GM21717 (cell line): ENCODE data around the gene PARVG.

Experiments
- ATAC-seq: cut with Tn5 transposase; IDR thresholded peaks from one replicate; pipeline ENCODE4 v1.9.1; 2021; ENCODE audit warnings: mild to moderate bottlenecking, moderate library complexity; ENCODE audit not compliant: unreplicated experiment

The PARVG gene

DNA sequence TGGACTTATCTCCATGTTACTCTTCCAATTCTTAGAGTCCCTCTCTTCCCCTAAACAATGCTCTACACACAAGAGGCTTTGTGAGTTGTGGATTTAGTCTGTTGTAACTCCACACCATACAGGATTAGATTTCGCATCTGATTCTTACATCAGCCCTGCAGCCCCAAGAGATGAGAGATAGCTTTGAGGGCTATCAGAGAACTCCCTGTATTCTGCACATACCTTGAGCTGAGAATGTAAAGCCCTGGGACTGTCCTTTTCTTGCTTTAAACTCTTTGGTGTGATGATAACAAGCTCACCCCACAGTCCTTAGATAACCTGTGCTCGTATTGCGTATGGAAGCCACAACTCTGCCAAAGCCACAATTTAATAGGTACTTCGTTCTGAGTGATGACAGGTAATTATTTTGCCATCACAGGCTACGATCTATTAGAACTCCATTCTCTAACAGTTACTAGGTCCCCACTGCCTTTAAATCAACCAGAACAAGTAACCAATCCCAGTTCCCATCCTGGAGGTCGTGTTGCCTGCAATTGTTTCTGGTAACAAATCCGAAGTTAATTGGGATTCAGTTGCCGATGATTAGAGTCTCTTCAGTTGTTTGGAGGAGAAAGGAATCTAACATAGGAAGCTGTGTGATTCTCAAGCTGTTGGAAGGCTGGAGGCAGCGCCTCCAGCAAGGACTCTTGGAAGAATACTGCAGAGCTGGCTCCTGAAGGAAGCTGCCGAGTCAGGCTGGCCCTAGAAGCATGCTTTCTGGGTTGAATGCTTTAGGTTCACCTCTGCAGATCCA lies 1.3 kb upstream of the PARVG start:
- ATAC-seq, result no peak

DNA sequence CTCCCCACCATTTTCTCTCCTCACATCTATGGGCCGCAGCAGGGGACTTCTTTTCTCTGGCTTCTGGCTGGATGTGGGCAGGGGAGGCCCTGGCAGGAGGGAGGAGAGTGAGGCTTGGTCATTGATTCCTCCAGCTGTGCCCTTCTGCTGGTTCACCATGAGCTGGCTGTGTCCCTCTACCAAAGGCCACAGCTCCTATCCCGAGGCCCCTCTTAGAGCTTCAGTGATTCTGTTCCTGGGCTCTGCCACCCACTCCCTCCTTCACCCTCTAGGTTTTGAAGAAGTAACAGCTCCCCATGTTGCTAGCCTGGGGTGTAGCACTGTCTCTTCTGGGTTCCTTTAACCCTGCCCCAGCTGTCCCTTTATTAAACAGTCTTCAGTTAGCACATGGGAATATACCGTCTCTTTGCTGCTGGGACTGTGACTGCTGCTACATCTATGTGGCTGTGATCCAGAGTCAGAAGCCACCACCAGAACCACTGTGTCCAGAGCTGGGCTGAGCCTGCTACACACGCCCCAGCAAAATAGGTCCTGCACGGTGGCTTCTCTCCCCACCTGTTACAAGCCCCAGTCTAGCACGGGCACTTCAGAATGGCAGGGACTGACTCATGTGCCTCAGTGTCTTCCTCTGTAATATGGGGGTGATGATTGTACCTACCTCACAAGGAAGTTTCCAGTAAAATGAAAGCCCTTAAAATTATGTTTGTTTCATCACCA lies 578 bp upstream of the PARVG start:
- ATAC-seq, result no peak

GRCh38 chr22:44181033-44181911 lies 547 bp downstream of the PARVG start:
- ATAC-seq, result peak; percentile 32

DNA sequence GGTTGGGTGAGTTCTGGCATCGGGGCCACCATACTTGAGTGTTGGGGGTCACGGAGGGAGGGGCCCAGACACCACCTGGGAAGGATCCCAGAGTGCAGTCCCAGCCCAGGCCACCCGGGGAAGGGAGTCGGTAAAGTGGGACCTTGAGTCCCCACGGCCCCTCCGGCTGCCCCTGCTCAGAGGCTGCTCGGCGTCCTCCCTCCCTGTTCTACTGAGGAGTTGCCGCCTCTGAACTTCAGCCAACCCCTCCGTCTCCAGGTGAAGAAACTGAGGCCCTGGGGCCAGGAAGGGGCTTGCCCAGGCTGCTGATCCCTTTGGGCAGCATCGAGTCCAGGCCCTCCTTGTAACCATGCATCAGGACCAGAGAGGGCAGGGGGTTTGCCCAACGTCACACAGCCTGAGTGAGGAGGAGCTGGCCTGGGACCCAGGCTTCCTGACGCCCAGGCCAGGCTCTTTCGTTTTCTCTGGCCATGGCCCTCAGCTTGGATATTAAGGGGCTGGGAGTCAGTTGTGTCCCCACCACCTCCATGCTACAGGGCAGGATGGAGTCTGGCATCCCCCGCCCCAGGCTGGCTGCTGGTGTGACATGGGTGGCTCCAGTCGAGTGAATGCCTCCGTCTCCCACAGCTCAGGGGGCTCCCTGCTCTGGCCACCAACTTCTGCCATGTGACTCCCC lies 1.3 kb downstream of the PARVG start:
- no peak for ATAC-seq

DNA sequence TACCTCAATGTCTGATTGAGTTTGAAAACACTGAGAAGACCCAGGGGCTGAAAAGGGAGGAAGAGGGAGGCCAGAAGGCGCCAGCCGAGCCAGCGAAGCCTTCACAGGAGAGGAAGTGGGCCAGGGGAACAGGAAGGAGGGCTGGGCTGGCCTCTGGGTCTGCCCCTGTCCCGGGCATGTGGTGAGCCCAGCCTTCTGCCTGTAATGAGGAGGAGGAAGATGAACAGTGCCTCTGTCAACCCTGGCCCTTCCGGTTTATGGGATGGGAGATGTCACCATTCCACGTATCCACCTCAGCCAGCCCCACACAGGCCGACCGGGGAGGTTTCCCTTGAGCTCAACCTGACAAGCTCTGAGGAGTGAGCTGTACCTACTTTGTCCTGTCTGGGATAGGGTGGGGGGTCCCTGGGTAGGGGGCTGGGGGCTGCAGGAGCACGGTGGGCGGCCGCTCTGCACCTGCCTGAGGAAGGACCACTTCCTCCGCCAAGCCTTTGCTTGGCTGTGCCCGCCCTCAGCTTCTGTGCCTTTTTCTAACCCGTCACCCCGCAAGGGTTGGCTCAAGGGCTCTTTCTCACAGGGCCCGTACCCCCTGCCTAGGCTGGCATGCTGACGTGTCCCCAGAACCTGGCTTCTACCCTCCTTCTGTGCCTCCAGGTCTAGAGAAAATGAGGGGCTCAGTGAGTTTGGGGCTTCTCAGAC lies 2.0 kb downstream of the PARVG start:
- ATAC-seq, result no peak

DNA sequence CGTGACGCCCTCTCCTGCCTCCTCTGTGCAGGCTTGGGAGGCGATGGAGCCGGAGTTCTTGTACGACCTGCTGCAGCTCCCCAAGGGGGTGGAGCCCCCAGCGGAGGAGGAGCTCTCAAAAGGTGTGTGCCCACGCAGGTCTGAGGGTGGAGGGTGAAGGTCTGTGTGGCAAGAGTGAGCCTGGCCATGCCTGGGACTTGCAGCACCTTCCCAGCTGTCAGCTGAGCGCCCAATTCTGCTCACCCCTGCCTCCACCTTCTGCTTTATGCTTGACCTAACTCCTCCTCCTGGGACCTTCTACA lies 2.5 kb downstream of the PARVG start:
- no peak for ATAC-seq

DNA sequence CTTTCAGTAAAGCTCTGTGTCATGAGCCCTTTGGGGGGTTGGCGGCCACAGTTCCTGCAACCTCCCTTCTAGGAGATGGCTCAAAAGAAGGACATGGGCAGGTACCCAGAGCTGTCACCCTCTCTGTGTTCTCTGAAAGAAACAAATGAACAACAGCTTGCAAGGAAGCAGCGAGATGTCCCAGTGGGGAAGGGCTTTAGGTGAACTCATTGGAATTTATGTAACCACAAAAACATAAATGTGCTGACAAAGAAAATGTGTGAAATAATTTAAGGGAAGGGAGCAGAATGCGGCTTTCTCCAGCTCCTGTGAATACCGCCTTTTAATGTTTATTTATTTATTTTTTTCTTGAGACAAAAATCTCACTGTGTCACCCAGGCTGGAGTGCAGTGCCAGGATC lies 3.3 kb downstream of the PARVG start:
- no peak for ATAC-seq

- no peak for ATAC-seq
Measured at GRCh38 chr22:44185237-44186120, 4.8 kb downstream of the PARVG start.

DNA sequence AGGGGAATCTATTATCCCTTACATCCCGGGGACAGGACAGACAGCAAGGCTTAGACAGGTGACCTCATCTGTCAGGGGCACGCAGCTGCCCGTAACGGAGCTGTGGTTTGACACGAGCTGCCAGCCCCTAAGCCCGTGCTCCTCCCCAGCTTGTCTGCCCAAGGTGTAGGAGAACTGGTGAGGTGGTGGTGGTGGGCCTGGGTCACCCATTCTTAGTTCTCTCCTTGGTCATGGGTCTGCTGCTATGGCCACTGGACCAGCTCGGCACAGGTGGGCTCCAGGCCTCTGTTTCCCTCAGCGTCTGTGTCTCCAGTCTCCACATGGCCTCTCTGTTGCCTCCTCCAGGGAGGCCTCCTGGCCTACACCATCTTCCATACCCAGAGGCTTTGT lies 5.4 kb downstream of the PARVG start:
- ATAC-seq, result no peak

DNA sequence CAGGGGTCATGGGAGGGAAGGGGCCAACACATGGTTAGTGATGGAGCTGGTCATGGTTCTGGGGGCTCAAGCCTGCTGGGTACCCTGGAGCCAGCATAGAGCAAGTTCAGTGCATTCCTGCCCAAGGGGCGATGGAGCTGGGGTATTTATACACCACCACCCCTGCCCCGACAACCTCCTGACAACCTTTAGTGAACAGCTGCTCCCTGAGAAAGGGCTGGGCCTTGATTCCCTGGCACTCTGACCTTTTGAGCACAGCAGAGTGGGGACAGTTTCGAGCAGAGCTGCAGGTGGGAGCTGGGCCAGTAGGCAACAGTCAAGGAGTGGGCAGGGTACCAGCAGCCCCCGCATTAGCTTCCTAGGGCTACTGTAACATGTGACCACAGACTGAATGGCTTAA lies 6.0 kb downstream of the PARVG start:
- ATAC-seq, result no peak

- ATAC-seq, result no peak
Measured at GRCh38 chr22:44187652-44188230, 7.0 kb downstream of the PARVG start.

DNA sequence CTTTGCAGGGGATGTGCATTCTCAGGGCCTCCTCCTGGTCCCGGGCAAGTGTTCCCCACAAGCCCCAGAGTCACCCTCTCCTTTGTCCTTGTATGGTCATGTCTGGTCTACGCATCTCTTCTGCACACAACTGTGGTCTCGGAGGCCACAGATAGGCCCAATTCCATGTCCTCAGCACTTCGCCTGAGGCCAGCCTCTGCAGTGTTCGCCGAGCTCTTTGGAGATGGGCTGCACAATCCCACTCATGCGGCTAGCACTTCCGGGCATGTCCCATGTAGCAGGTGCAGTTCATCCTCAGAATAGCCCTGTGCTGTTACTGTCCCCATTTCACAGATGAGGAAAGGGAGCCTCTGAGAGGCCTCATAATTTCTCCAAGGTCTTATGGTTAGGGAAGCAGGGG lies 7.6 kb downstream of the PARVG start:
- ATAC-seq, result no peak

- no peak for ATAC-seq
Measured at GRCh38 chr22:44188986-44189630, 8.4 kb downstream of the PARVG start.

- ATAC-seq, result no peak
Measured at GRCh38 chr22:44190381-44190976, 9.8 kb downstream of the PARVG start.

- ATAC-seq, result no peak
Measured at GRCh38 chr22:44191036-44191454, 10.3 kb downstream of the PARVG start.

DNA sequence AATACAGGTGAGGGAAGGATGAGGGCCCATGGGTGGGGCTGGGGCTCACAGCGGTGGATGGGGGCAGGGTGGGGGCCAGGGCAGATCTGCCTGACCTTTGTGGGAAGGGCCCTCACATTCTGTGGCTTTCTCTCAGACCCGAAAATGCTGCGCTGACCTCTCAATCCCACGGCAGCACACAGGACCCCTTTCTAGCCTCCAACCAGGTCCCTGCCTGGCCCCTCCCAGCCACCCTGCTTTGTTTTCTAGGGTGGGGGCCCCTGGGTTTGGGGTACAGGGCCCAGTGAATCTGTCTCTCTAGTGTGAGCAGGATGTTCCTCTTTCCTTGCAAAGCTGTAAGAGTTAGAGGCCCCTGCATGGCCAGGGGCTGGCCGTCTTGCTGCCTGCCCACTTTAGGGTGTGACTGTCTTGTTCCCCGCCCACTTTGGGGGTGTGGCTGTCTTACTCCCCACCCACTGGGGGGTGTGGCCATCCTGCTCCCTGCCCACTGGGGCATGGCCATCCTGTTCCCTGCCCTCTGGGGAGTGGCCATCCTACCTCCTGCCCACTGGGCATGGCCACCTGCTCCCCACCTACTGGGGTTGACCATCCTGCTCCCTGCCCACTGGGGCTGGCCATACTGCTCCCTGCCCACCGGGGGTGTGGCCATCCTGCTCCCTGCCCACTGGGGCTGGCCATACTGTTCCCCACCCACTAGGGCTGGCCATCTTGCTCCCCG lies 11.5 kb downstream of the PARVG start:
- no peak for ATAC-seq

DNA sequence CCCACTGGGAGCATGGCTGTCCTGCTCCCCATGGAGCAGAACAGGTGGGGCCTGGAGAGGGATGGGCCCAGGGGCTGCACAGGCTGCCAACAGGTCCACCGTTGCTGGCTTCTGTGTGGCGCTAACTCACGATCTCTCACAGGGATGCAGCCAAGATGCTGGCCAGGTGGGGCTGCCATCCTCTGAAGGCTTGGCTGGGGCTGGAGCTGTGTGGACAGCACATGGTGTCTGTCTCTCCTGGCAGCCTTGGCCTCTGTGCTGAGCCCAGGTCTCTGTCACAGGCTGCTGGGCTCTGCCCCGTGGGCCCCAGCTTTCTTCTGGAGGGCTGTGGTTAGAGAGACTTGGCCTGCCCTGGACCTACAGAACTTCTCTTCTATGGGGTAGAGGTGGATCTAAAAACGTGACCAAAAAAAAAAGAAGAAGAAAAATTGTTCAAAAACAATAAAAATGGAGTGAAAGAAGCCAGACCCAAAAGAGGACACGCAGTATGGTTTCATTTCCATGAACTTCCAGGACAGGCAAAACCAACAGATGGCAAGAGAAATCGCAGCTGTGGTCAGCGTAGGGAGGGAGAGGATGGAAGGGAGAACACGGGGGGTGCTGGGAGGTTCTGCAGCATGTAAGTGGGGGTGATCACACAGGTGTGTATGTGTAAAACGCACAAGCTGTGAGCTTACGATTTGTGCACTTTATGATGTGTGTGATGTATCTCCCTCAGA lies 12.2 kb downstream of the PARVG start:
- ATAC-seq, result no peak
